Stimulated activated CD8-positive, alpha-beta memory T cell treated with anti-CD3 and anti-CD28 coated beads, Interleukin-7, amount 100 ng/mL, for 4 hours (primary cell): Measurements from ENCODE around the gene PCYOX1L.

Experiments used
- DNase-seq, 2 donors: peaks; one replicate each; pipeline ENCODE4 v3.0.0-alpha.2; 2020; ENCODE audit warnings: low read depth in 2 of 2

Gene PCYOX1L

GRCh38 chr5:149367972-149368645, 10.3 kb downstream of the PCYOX1L start:
- no peak for DNase-seq

- DNase-seq: no peak
These were observed 13.0 kb downstream of the PCYOX1L start for GRCh38 chr5:149370878-149371277.

DNA sequence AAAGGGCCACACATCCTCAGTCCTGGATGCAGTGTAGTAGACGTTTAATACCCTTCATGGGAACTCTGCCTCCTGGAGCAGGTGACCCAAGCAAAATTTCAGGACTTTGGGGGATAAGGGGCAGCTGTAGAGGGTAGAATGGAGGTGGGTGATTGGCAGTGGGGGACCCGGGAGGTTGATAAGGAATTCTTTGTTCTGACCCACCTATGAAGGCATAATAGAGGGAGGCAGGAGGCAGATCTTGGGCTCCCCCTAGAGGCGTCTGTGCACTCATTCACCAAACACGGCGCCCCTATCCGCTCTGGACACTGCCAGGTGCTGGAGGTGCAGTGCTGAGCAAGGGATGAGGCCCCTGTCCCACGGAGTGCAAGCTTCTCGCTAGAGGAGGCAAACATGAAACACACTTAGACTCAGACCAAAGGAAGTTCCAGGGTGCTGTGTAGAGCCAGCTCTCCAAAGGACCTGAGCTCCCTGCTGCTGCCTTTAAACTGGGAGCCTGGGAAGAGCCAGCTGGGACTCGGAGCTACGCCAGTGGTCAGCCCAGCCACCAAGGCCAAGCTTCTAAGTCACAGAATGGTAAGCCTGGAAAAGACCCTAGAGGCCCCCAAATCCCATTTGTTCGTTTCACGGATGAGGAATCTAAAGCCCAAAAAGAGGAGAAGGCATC, 13.6 kb downstream of the PCYOX1L start:
- DNase-seq: peak; percentile 42 to 51

- no peak for DNase-seq
These were observed 14.4 kb downstream of the PCYOX1L start for GRCh38 chr5:149372076-149372795.

DNA sequence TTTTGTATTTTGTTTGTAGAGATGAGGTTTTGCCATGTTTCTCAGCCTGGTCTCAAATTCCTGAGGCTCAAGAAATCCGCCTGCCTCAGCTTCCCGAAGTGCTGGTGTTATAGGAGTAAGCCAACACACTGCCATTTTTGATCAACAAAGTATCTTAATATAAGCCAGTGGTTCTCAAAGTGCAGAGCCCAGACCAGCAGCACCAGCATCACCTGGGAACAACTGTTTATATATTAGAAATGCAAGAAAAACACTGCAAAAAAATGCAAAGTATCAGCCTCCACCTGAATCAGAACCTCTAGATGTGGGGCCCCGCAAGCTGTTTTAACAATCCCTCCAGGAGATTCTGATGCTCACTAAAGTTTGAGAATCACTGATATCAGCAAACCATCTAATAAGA, 15.1 kb downstream of the PCYOX1L start:
- DNase-seq: no peak

- DNase-seq: no peak
These were observed 16.5 kb downstream of the PCYOX1L start for GRCh38 chr5:149374303-149374702.

- no peak for DNase-seq
These were observed 17.0 kb downstream of the PCYOX1L start for GRCh38 chr5:149374801-149375200.

- no peak for DNase-seq
These were observed 17.6 kb downstream of the PCYOX1L start for GRCh38 chr5:149375434-149375833.

DNA sequence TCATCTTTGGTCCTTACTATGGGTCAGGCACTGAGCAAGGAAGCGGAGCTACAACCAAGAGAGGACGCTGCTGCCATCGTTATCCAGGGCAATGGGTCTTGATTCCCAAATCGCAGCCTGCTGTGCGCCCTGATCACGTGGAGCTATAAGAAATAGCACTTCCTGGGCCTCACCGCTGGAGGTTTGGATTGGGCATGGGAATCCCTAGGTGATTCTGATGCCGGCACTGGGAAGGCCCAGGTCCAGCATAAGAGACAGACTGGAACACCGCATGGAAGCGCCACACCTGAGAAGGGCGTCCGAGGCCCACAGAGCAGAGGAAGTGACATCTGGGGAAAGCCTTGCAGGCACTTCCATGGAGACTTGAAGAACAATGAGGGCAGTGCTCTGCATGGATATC, 18.3 kb downstream of the PCYOX1L start:
- no peak for DNase-seq

- no peak for DNase-seq
These were observed 19.0 kb downstream of the PCYOX1L start for GRCh38 chr5:149376711-149377447.

DNA sequence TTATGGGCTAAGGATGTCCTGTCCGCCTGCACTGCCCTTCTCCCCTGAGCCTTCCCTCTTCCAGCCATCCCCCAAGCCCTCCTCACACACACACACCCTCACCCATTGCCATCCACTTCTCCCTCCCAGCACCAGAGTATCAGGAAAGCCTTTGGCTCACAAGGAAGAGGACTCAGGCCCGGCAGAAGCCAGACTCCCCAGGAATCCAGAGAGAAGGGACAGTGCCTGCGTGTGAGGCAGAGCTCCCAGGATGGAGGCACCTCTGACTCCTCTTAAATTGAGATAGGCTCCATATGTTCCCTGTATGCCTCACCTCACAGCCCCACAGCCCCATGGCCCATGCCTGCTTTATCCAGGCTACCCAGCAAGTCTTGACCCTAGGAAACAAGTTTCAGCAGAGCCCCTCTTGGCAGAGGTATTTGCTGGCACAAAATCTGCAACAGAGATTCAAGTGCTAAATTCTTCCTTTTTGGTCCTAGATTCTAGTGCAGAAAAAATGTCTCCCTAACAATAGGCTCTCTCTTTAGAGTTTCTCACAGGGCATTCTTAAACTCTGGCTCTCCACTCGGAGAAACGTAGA, 20.5 kb downstream of the PCYOX1L start:
- no peak for DNase-seq

- no peak for DNase-seq
These were observed 21.4 kb downstream of the PCYOX1L start, which contains the start of gene IL17B for GRCh38 chr5:149379177-149379761. IL17B (minus strand) TSS chr5:149379292; CDS start chr5:149379225, 67 bp downstream.

DNA sequence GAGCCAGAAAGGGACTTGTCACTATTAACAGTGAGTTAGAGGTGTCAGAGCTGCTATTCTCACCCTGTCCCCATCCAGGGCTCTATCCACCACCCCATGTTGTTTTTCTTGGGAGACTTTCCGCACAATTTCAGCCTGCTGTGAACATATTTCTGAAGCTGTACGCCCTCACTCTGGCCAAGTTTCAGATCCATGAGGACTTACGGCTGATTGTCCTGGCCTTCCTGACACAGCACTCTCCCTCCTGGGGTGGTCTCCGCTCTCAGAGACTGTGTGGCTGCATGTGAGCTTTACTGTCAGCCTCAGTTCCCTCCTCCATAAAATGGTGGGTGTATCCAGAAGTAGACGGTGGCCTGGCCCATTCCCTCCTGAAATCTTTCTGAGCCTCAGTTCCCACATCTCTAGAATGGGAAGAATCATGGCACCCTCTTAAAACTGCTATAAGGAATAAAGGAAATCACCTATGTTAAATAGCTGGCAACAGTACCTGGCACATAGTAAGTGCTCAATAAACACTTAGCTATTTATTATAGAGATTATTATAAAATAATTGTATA, 22.1 kb downstream of the PCYOX1L start:
- DNase-seq: no peak

DNA sequence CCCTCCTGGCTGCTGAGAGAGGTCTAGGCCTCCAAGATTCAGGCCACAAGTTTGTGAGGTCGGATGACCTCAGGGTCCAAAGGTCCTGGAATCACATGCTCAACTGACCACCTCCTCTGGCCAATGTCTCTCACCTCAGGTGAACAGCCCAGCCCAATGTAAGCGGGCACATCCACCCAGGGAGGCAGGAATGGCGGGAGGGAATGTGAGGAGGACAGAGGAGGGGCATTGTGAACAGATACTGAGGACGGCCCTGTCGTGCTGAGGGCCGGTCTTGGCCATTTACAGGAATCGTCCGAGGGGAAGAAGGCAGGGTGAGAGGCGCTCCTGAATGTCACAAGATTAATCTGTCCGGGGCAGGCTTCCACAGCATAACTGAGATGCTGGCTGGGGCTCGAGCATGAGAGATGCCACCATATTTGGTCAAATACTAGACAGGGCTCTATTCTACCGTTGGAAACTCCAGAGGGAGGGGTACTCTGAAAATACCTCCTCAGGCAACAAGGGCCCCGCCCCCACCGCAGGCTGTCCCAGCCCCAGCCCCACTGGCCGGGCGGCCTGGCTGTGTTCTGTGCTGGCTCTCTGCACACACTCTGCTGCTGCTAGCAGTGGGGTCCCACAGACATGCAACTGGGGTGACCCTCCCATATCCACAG, 22.7 kb downstream of the PCYOX1L start:
- no peak for DNase-seq

DNA sequence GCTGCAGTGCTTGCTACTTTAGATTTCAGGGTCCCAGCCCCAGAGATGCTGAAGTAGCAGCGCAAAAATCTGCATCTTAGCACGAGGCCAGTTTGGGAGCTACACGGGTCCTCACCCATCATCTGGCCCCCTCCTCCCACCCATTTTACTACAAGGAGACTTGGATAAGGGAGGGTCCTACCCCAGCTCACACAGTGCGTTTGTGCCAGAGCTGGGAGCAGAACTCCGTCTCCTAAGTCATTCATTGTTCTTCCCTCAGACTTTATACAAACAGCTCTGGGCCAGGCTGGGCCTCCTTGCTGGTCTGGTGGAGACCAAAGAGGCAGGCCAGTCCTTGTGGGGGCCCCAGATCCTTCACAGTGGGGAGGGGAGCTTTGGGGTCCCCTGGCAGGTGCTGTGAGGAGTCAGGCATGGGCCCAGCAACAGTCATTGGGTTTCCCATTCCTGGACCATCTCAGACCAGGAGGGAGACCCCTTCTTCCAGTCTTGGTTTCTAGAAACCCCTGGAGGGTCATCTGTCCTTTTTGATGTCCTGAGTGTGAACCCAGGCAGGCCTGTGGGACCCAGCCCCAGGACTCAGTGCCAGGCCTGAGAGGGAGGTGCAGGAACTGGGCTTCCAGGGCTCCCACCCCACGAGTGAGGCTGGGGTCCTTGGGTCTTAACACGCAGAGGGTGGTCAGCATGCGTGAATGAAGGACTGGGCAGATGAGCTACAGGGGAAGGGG, 23.6 kb downstream of the PCYOX1L start:
- no peak for DNase-seq

DNA sequence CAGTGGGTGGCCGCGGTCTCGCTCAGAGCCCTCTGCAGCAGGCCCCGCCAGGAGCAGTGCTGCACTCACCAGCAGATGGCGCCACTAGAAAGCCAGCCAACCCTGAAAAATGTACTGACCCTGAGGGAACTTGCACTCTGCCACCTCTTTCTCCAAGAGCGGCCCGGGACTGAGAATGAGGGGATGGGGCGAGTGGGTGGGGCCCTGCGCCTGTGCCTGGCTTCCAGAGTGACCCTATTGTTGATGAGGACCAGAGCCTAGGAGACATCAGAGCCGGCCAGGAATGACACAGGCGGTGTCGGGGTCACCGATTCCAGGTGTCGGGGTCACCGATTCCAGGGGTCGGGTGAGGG, 24.1 kb downstream of the PCYOX1L start:
- peak; percentile 46 to 53 for DNase-seq

GRCh38 chr5:149382517-149383220, 24.8 kb downstream of the PCYOX1L start:
- DNase-seq: no peak

DNA sequence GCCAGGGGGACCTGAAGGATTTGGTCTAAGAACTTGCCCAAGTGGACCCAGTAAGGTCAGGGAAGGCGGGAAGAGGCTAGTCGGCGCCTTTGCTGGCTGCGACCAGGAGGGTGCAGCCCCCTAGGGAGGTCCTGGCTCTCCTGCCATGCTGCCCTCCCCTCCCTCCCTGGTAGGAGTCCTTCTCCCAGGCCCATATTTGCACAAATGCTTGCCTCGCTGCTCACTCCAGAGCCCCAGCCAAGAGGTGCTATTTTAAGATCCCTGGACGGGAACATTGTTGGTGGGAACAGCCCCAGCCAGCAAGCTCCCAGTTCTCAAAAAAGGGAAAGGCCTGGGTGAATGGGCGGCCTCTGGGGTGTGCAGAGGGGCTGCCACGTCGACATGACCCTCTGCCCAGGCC, 25.6 kb downstream of the PCYOX1L start:
- DNase-seq: no peak

DNA sequence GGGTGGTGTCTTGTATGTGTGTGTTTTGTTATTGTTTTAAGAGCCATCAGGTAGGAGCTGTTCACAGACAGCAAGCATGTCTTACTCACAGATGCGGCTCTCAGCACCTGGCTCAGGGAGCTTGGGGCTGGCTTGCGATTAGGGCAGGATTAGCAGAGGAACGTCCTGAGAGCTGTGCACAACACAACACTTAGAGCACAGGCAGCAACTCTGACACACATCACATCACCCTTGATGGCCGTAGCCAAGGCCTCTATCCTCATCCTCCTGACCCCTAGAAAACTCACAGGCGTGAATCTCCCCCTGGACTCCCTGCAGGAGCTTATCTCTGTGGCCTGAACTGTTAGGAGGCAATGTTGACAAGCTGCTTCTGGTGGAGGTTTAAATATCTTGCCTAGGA, 28.3 kb downstream of the PCYOX1L start:
- no peak for DNase-seq
